ENCODE measurements around the gene FGF12. TPM values are rescaled to one million over a fixed set of nuclear protein-coding genes. Genes with fewer than 3 reads are reported as not detected.

Gene FGF12
- total and polyA plus RNA-seq, 4 donors: 34.1 to 113 (median 78.0) TPM

DNA sequence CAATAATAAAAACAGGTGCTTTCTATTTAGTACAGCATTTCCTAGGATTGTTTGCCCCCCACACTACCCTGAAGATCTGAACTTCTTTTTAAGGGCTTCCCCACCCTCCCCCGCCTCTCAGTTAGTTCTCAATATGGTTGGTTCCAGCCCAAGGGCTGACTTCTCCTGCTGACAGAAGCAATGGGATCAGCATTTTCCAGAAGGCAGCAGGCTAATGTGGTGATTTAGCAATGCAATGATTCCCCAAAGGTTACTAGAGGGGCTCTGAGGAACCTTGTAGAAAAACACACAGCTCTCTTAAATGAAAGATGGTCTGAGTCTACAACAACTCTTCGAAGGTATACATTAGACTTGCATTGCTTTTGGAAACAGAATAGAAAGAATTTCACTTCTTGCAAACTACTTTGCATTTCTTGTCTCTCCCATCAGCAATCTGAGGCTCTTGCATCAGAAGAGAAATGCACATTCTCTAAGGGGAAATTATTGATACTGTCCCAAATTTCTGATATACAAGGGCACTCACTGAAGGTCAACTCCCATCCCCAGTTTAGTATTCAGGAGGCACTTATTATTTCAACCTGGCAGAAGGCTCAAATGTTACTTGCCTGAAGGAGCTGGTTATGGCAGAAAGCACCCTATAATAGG lies 30.3 kb downstream of the FGF12 start:
- peak in 1 of 6 donors; percentile 71 for DNase-seq (ENCODE audit: low read depth in 4 of 6, low spot score in 6 of 6)
- no peaks in the 10 kb centered on the region for H3K36me3 ChIP-seq (ENCODE audit: control insufficient read depth, insufficient read depth, low read length)
- H3K27me3 ChIP-seq (ENCODE audit: control insufficient read depth, insufficient read depth, low read length): no peaks in the 10 kb centered on the region
- H3K27ac ChIP-seq (ENCODE audit: low read depth, low read length): no peak overlapping the region
- no peaks in the 10 kb centered on the region for H3K4me1 ChIP-seq (ENCODE audit: control insufficient read depth, insufficient read depth, low read length)
- H3K9me3 ChIP-seq (ENCODE audit: control insufficient read depth, insufficient read depth, low read length): no peaks in the 10 kb centered on the region
- 100% methylated on average over 1 of the region's 2 CpGs for WGBS (ENCODE audit: insufficient coverage)
- no peak overlapping the region for H3K4me3 ChIP-seq (ENCODE audit: low read depth, low read length)

DNA sequence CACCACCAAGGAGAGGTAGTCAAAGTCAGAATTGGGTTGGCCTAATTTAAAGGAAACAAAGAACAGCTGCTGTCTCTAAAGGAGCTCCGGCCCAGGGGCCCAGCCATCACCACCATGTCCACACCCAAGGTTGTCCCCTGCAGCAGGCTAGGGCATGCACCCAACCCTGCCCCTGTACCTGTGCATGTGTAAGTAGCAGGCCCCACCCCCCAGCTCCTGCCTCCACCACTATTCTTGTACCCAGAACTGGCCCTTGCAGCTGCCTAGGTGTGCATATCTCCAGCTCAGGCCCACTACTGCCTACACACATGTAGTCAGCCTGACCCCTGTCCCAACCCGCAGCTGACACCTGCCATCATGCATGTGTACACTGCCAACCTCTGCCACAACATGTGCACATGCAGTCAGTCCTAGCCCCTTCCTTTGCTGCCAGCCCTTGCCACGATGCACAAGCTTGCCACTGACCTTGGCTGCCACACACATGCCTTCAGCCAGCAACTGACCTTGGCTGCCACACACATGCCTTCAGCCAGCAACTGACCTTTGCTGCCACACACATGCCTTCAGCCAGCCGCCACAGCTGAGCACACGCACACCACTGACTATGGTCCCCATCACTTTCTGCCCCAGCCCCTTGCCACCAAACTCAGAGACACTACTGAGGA lies 39.7 kb downstream of the FGF12 start:
- 96% methylated on average over 5 of the region's 5 CpGs for WGBS (ENCODE audit: insufficient coverage)
- Histone ChIP-seq H3K4me3 (ENCODE audit: low read depth, low read length) (no peak overlapping the region), H3K27me3 (ENCODE audit: control insufficient read depth, insufficient read depth, low read length) (no peaks in the 10 kb centered on the region), H3K36me3 (ENCODE audit: control insufficient read depth, insufficient read depth, low read length) (no peaks in the 10 kb centered on the region), H3K27ac (ENCODE audit: low read depth, low read length) (no peak overlapping the region), H3K9me3 (ENCODE audit: control insufficient read depth, insufficient read depth, low read length) (peaks cover 4% of the 10 kb centered on the region), H3K4me1 (ENCODE audit: control insufficient read depth, insufficient read depth, low read length) (no peaks in the 10 kb centered on the region)
- DNase-seq (ENCODE audit: low read depth in 4 of 6, low spot score in 6 of 6): no peak

DNA sequence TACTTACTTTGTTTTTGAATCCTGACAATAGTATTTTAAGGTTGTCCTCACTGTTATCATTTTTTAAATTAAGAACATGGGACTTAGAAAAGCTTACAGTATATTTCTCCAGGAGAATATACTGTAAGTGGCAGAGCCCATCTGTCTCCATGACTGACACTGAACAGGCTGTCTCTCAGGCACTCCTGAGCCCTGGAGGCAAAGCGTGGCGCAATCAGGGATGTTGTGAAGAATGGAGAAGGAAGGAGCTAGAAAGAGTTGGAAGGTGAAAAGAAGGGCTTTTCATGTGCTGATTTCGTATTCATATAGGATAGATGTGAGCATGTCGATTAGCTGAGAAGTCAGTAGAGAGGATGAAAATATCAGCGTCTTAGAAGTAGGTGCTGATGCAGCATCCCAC lies 41.5 kb downstream of the FGF12 start:
- no peaks in the 10 kb centered on the region for H3K4me1 ChIP-seq (ENCODE audit: control insufficient read depth, insufficient read depth, low read length)
- DNase-seq (ENCODE audit: low read depth in 4 of 6, low spot score in 6 of 6): no peak

DNA sequence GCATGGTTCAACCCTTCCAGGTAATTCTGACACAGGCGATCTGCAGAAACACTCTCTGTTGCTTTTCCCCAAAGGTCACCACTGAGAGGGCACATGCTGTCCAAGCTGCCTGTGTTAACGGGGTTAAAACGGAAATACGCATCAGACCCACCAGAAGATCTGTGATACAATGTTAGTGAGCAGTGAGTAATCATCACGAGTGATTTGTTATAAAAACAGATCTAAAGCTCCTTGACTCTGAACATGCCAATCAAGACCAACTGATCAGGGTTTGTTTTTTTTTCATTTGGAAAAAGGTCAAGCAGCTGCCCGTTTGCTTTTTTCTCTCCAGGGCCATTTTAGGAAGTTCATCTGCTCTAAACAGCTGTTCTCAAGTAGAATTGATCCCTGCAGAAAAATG lies 43.2 kb downstream of the FGF12 start:
- no peak overlapping the region for H3K4me3 ChIP-seq (ENCODE audit: low read depth, low read length)
- no peak overlapping the region for H3K27ac ChIP-seq (ENCODE audit: low read depth, low read length)
- H3K36me3 ChIP-seq (ENCODE audit: control insufficient read depth, insufficient read depth, low read length): no peaks in the 10 kb centered on the region
- peak in 1 of 6 donors; percentile 9 for DNase-seq (ENCODE audit: low read depth in 4 of 6, low spot score in 6 of 6)
- WGBS (ENCODE audit: insufficient coverage): 83% methylated on average over 5 of the region's 6 CpGs
- no peaks in the 10 kb centered on the region for H3K9me3 ChIP-seq (ENCODE audit: control insufficient read depth, insufficient read depth, low read length)
- no peaks in the 10 kb centered on the region for H3K27me3 ChIP-seq (ENCODE audit: control insufficient read depth, insufficient read depth, low read length)
- H3K4me1 ChIP-seq (ENCODE audit: control insufficient read depth, insufficient read depth, low read length): no peaks in the 10 kb centered on the region

More for the DNA sequence above, 41.5 kb downstream of the FGF12 start:
- Histone ChIP-seq H3K36me3 (ENCODE audit: control insufficient read depth, insufficient read depth, low read length) (no peaks in the 10 kb centered on the region), H3K9me3 (ENCODE audit: control insufficient read depth, insufficient read depth, low read length) (peaks cover 4% of the 10 kb centered on the region), H3K27ac (ENCODE audit: low read depth, low read length) (no peak overlapping the region), H3K27me3 (ENCODE audit: control insufficient read depth, insufficient read depth, low read length) (no peaks in the 10 kb centered on the region), H3K4me3 (ENCODE audit: low read depth, low read length) (no peak overlapping the region)
- WGBS (ENCODE audit: insufficient coverage): 77% methylated on average over 5 of the region's 5 CpGs

DNA sequence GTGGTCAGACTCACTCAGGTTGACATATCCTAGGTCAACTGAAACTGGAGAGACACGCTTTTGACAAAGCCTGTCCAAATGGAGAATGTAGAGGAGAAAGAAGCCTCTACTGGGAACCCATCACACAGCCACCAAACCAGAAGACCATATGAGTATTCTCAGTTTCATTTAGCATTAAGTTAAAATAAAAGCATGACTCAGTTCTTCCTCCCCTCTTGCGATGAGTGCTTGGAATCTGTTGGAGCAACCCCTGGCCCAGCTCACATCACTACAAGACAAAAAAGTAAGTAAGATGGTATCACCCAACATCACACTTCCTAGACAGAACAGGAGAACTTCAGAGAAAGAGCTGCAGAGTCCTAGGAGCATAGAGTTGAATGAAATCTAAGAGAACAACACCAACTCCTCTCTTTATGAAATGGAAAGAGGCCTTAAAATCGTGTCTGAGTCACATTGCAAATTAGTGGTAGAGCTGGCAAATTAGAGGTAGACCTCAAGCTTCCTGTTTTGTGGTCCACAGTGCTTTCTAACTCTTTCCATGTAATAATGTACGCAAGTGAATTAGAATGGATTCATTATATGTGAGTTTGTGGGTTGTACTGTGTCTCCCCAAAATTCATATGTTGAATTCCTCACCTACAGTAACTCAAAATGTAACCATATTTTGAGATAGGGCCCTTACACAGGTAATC lies 51.2 kb downstream of the FGF12 start:
- Histone ChIP-seq H3K4me3 (ENCODE audit: low read depth, low read length) (no peak overlapping the region), H3K27me3 (ENCODE audit: control insufficient read depth, insufficient read depth, low read length) (no peaks in the 10 kb centered on the region), H3K36me3 (ENCODE audit: control insufficient read depth, insufficient read depth, low read length) (no peaks in the 10 kb centered on the region), H3K4me1 (ENCODE audit: control insufficient read depth, insufficient read depth, low read length) (no peaks in the 10 kb centered on the region), H3K27ac (ENCODE audit: low read depth, low read length) (no peak overlapping the region), H3K9me3 (ENCODE audit: control insufficient read depth, insufficient read depth, low read length) (no peaks in the 10 kb centered on the region)
- no CpG with 5 or more reads among the region's 4 CpGs for WGBS (ENCODE audit: insufficient coverage)
- no peak for DNase-seq (ENCODE audit: low read depth in 4 of 6, low spot score in 6 of 6)

DNA sequence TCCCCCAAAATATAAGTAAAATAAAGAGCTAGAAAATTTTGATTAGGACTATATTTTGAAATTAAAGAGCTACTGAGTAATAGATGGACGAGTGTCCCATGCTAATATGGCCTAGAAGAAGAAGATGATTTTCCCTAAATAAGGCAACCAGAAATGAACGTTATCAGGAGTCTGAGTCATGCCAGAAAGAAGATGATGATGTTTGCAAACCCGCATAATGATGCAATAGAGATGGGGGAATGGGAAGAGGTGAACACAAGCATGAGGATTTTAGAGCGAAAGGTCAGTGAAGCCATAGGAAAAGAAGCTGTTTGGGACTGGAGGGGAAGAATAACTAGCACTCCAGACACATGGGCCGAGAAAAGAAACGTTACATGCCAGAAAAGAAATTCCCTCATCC lies 71.7 kb downstream of the FGF12 start:
- Histone ChIP-seq H3K4me3 (ENCODE audit: low read depth, low read length) (no peak overlapping the region), H3K9me3 (ENCODE audit: control insufficient read depth, insufficient read depth, low read length) (no peaks in the 10 kb centered on the region), H3K4me1 (ENCODE audit: control insufficient read depth, insufficient read depth, low read length) (no peaks in the 10 kb centered on the region), H3K27ac (ENCODE audit: low read depth, low read length) (no peak overlapping the region), H3K27me3 (ENCODE audit: control insufficient read depth, insufficient read depth, low read length) (no peaks in the 10 kb centered on the region), H3K36me3 (ENCODE audit: control insufficient read depth, insufficient read depth, low read length) (no peaks in the 10 kb centered on the region)
- DNase-seq (ENCODE audit: low read depth in 4 of 6, low spot score in 6 of 6): no peak
- WGBS (ENCODE audit: insufficient coverage): 93% methylated on average over 4 of the region's 6 CpGs

DNA sequence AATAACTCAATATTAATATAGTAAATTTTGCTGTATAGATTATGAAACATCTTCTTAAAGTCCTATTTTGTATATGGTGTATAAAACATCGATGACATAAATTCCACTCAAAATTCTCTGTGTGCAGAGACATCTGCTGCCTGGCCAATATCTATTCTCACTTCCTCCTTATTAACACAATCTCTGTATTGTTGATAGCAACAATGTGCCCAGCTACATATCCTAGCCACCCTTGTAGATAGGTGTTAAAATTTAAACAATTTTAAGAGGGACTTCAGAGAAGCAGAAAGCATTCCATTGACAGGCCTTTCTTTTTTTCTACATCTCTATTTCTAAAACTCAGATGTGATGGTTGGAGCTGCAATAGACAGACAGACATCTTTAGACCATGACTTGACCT lies 72.3 kb downstream of the FGF12 start:
- H3K9me3 ChIP-seq (ENCODE audit: control insufficient read depth, insufficient read depth, low read length): no peaks in the 10 kb centered on the region
- no peak overlapping the region for H3K27ac ChIP-seq (ENCODE audit: low read depth, low read length)
- H3K36me3 ChIP-seq (ENCODE audit: control insufficient read depth, insufficient read depth, low read length): no peaks in the 10 kb centered on the region
- WGBS (ENCODE audit: insufficient coverage): no CpG with 5 or more reads among the region's 1 CpG
- DNase-seq (ENCODE audit: low read depth in 4 of 6, low spot score in 6 of 6): no peak
- H3K4me3 ChIP-seq (ENCODE audit: low read depth, low read length): no peak overlapping the region
- H3K4me1 ChIP-seq (ENCODE audit: control insufficient read depth, insufficient read depth, low read length): no peaks in the 10 kb centered on the region
- H3K27me3 ChIP-seq (ENCODE audit: control insufficient read depth, insufficient read depth, low read length): no peaks in the 10 kb centered on the region

DNA sequence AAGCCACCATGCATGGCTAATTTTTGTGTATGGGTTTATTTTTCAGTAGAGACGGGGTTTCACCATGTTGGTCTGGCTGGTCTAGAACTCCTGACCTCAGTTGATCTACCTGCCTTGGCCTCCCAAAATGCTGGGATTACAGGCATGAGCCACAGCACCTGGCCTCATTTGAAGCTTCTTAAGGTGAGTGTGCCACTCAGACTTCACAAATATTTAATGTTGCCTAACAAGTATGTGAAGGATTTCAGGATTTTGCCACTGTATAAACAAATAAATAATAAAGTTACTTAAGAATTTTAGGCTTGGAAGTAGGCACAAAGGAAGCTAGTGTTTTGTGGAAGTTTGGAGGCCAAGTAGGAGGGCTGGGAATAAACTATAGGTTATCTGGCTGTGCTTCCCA lies 73.5 kb downstream of the FGF12 start:
- Histone ChIP-seq H3K9me3 (ENCODE audit: control insufficient read depth, insufficient read depth, low read length) (no peaks in the 10 kb centered on the region), H3K36me3 (ENCODE audit: control insufficient read depth, insufficient read depth, low read length) (no peaks in the 10 kb centered on the region), H3K27me3 (ENCODE audit: control insufficient read depth, insufficient read depth, low read length) (no peaks in the 10 kb centered on the region), H3K4me3 (ENCODE audit: low read depth, low read length) (no peak overlapping the region), H3K4me1 (ENCODE audit: control insufficient read depth, insufficient read depth, low read length) (no peaks in the 10 kb centered on the region), H3K27ac (ENCODE audit: low read depth, low read length) (no peak overlapping the region)
- no peak for DNase-seq (ENCODE audit: low read depth in 4 of 6, low spot score in 6 of 6)
- 100% methylated on average over 1 of the region's 1 CpG for WGBS (ENCODE audit: insufficient coverage)

DNA sequence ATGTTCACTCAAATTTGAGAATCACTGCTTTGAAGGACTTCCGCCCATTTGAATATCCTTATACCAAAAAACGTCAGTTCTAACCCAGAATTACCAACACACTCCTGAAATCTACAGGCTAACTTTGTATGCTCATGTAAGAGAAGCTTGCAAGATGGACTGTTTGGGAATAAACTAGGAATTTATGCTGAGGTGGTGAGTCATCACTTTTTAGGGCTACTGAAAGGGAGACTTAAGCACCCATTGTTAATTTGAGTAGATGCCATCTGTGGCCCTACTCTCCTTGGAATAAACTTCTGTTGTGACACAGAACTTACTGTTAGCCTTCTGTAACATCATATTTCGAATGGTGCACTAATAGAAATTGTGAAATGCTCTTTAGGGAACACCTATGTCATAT lies 74.6 kb downstream of the FGF12 start:
- no peaks in the 10 kb centered on the region for H3K4me1 ChIP-seq (ENCODE audit: control insufficient read depth, insufficient read depth, low read length)
- H3K36me3 ChIP-seq (ENCODE audit: control insufficient read depth, insufficient read depth, low read length): no peaks in the 10 kb centered on the region
- H3K27ac ChIP-seq (ENCODE audit: low read depth, low read length): no peak overlapping the region
- WGBS (ENCODE audit: insufficient coverage): no CpG with 5 or more reads among the region's 3 CpGs
- DNase-seq (ENCODE audit: low read depth in 4 of 6, low spot score in 6 of 6): no peak
- H3K9me3 ChIP-seq (ENCODE audit: control insufficient read depth, insufficient read depth, low read length): no peaks in the 10 kb centered on the region
- no peaks in the 10 kb centered on the region for H3K27me3 ChIP-seq (ENCODE audit: control insufficient read depth, insufficient read depth, low read length)
- no peak overlapping the region for H3K4me3 ChIP-seq (ENCODE audit: low read depth, low read length)
